ENCODE measurements around the gene PRKCZ. TPM values are rescaled to one million over a fixed set of nuclear protein-coding genes. Genes with fewer than 3 reads are reported as not detected.

The PRKCZ gene
- polyA plus RNA-seq, 4 donors, result 44.2 to 252 (median 144) TPM

DNA sequence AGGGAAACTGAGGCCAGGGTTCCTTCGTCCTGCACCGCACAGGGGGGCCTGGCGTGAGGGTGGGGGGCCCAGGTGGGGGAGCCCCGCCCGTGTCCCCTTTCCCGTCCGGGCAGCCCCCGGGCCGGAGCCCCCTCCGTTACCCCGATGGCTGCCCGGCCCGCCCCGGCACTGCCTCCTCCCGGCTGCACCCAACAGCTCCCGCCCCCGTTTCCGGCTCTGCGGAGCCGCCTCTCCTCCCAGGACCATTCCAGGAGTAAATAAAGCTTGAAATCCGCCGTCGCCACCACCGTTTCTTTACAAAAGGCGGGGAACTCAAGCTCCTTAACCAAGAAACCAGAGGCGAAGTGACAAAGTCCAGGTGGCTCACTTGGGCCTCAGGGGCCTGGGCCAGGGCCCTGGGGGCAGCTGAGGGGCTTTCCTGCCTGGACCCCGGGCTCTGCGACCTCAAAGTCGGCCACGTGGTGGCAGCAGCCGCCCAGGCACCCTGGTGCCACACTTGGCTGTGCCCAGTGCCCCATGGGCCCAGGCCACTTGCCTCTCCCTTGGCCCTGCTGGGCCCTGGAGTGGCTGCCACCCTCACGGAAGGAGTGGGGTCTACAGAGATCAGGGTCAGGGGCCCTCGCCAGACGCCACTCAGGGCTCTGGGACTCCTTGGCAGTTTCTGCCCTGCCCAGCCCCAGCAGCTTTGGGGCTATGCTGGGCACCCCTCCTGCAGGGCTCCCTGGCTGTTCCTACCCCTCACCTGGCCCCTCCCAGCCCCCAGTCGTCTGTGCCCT is 144.9 kb downstream of the PRKCZ start:
- peak overlapping the region; percentile 74 to 96 (median 93) for H3K27ac ChIP-seq (ENCODE audit: low read depth in 1 of 3, low read length in 2 of 3)
- 1 to 2% (median 2%) methylated on average over 23 to 35 of the region's 35 CpGs for WGBS, 3 donors
- H3K36me3 ChIP-seq (ENCODE audit: control insufficient read depth in 3 of 3, insufficient read depth in 2 of 3, low read depth in 1 of 3, low read length in 3 of 3), result peaks cover 0 to 32% (median 0%) of the 10 kb centered on the region in 3 donors
- H3K9me3 ChIP-seq (ENCODE audit: control insufficient read depth in 2 of 2, insufficient read depth in 1 of 2, low read depth in 1 of 2, low read length in 1 of 2), result no peaks in the 10 kb centered on the region
- H3K4me3 ChIP-seq (ENCODE audit: low read depth in 1 of 3, low read length in 3 of 3), result peak overlapping the region; percentile 58 to 65 (median 58)
- H3K4me1 ChIP-seq (ENCODE audit: control insufficient read depth in 3 of 3, insufficient read depth in 2 of 3, low read depth in 1 of 3, low read length in 2 of 3), result peaks cover 0 to 71% (median 3%) of the 10 kb centered on the region in 3 donors
- DNase-seq (peak; percentile 86 to 95), FAIRE-seq (no peak)
- H3K27me3 ChIP-seq (ENCODE audit: control insufficient read depth in 3 of 3, insufficient read depth in 3 of 3, low read length in 3 of 3), result no peaks in the 10 kb centered on the region

DNA sequence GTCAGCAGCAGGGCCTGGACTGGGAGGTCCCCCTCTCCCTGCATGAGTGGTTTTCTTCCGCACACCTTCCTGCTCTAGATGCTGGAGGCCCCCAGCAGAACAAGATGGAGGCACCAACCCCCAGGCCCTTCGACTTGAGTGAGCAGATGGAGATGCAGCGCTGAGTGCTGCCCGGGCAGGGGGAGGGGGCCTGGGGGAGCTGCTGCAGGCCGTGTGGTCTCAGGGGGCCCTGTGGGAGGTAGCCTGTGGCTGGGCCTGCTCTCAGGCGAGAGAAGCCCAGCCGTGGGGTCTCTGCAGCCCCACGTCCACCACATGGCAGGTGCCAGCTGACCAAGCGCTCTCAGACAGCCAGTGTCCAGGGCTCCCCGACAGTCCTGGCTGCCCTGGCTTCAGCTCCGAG is 145.6 kb downstream of the PRKCZ start:
- H3K4me1 ChIP-seq (ENCODE audit: control insufficient read depth in 3 of 3, insufficient read depth in 2 of 3, low read depth in 1 of 3, low read length in 2 of 3), result peaks cover 0 to 64% (median 3%) of the 10 kb centered on the region in 3 donors
- no peaks in the 10 kb centered on the region for H3K27me3 ChIP-seq (ENCODE audit: control insufficient read depth in 3 of 3, insufficient read depth in 3 of 3, low read length in 3 of 3)
- DNase-seq (no peak), FAIRE-seq (no peak)
- 77 to 90% (median 81%) methylated on average over 10 to 11 of the region's 11 CpGs for WGBS, 3 donors
- H3K36me3 ChIP-seq (ENCODE audit: control insufficient read depth in 3 of 3, insufficient read depth in 2 of 3, low read depth in 1 of 3, low read length in 3 of 3), result peaks cover 0 to 25% (median 0%) of the 10 kb centered on the region in 3 donors
- peak overlapping the region; percentile 74 to 96 (median 93) for H3K27ac ChIP-seq (ENCODE audit: low read depth in 1 of 3, low read length in 2 of 3)
- H3K4me3 ChIP-seq (ENCODE audit: low read depth in 1 of 3, low read length in 3 of 3), result no peak overlapping the region
- no peaks in the 10 kb centered on the region for H3K9me3 ChIP-seq (ENCODE audit: control insufficient read depth in 2 of 2, insufficient read depth in 1 of 2, low read depth in 1 of 2, low read length in 1 of 2)

DNA sequence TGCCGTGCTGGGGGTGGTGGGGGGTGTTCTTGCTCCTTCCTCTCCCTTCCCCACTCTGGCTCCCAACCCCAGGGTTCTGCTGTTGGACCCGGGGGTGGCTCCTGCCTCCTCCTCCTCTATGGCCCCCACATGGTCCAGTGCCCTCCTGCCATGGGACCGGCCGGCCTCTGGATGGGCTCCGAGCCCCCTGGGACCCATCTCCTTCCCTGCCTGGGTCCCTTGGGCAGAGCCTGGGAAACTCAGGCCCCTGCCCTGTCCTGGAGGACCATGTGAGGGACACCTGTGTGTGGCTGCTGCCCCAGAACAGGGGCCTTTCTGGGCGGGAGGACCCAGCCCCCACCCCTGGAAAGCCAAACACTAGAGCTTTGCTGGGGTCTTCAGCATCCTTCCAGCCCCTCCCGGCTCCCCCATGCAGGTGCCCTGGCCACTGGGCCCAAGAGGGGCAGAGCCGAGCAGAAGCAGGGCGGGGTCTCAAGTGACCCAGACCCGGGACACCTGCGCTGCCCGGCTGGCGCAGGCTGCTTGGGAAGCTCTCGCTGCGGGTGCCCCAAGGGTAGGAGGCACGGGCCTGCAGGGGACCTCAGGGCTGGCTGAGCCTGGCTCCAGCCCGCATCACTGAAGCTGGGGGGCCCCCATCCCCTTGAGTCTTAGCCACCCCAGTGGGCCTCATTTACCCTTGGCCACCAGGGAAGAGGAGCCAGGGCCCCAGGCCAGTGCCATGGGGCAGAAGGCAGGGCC is 146.9 kb downstream of the PRKCZ start:
- H3K4me1 ChIP-seq (ENCODE audit: control insufficient read depth in 3 of 3, insufficient read depth in 2 of 3, low read depth in 1 of 3, low read length in 2 of 3), result peaks cover 0 to 56% (median 3%) of the 10 kb centered on the region in 3 donors
- H3K27me3 ChIP-seq (ENCODE audit: control insufficient read depth in 3 of 3, insufficient read depth in 3 of 3, low read length in 3 of 3), result no peaks in the 10 kb centered on the region
- H3K27ac ChIP-seq (ENCODE audit: low read depth in 1 of 3, low read length in 2 of 3), result no peak overlapping the region
- peaks cover 0 to 13% (median 0%) of the 10 kb centered on the region in 3 donors for H3K36me3 ChIP-seq (ENCODE audit: control insufficient read depth in 3 of 3, insufficient read depth in 2 of 3, low read depth in 1 of 3, low read length in 3 of 3)
- 86 to 92% (median 90%) methylated on average over 17 of the region's 17 CpGs for WGBS, 3 donors
- no peak overlapping the region for H3K4me3 ChIP-seq (ENCODE audit: low read depth in 1 of 3, low read length in 3 of 3)
- no peaks in the 10 kb centered on the region for H3K9me3 ChIP-seq (ENCODE audit: control insufficient read depth in 2 of 2, insufficient read depth in 1 of 2, low read depth in 1 of 2, low read length in 1 of 2)
- FAIRE-seq (no peak), DNase-seq (no peak)

DNA sequence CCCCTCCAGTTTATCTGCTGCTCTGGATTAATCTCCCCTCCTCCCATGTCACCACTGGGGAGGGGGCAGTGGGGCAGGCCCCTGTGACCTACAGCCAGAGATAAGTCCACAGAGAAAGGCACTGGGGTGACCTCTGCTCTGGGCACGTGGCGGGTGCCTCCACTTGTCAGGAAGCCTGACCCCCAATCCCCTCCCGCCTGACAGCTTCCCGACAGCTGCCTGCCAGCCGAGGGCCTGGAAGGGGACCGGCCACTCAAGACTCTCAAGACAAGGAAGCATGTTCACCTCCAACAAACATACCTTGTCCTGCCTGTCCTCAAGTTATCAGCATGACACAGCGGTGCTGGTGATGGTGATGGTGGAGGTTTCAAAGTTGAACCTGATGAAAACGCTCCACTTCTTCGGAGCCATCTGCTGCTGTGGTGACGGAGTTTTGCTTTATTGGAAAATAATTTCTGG is 147.5 kb downstream of the PRKCZ start:
- 82 to 87% (median 84%) methylated on average over 10 of the region's 10 CpGs for WGBS, 3 donors
- no peak for FAIRE-seq
- no peaks in the 10 kb centered on the region for H3K27me3 ChIP-seq (ENCODE audit: control insufficient read depth in 3 of 3, insufficient read depth in 3 of 3, low read length in 3 of 3)
- peaks cover 0 to 51% (median 3%) of the 10 kb centered on the region in 3 donors for H3K4me1 ChIP-seq (ENCODE audit: control insufficient read depth in 3 of 3, insufficient read depth in 2 of 3, low read depth in 1 of 3, low read length in 2 of 3)
- H3K36me3 ChIP-seq (ENCODE audit: control insufficient read depth in 3 of 3, insufficient read depth in 2 of 3, low read depth in 1 of 3, low read length in 3 of 3), result peaks cover 0 to 7% (median 0%) of the 10 kb centered on the region in 3 donors
- no peak overlapping the region for H3K27ac ChIP-seq (ENCODE audit: low read depth in 1 of 3, low read length in 2 of 3)
- H3K9me3 ChIP-seq (ENCODE audit: control insufficient read depth in 2 of 2, insufficient read depth in 1 of 2, low read depth in 1 of 2, low read length in 1 of 2), result no peaks in the 10 kb centered on the region
- no peak for DNase-seq
- no peak overlapping the region for H3K4me3 ChIP-seq (ENCODE audit: low read depth in 1 of 3, low read length in 3 of 3)

DNA sequence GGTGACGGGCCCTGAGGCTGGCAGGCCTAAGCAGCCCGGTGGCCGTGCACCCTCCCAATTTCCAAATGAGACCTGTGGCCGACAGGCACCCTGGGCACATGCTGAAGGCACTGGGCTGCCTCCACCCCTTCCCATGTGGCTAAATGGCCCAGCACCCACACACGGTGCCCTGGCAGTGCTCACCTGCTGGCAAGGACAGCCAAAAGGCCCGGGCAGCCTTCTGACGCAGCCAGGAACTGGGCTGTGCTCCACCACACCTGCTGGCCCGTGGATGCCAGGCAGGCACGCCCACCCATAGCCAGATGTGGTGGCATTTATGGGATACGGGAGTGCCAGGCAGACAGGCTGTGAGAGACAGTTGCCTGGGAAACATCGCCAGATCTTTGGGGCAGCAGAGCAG is 148.4 kb downstream of the PRKCZ start:
- peak in 1 of 2 donors; percentile 38 for DNase-seq

DNA sequence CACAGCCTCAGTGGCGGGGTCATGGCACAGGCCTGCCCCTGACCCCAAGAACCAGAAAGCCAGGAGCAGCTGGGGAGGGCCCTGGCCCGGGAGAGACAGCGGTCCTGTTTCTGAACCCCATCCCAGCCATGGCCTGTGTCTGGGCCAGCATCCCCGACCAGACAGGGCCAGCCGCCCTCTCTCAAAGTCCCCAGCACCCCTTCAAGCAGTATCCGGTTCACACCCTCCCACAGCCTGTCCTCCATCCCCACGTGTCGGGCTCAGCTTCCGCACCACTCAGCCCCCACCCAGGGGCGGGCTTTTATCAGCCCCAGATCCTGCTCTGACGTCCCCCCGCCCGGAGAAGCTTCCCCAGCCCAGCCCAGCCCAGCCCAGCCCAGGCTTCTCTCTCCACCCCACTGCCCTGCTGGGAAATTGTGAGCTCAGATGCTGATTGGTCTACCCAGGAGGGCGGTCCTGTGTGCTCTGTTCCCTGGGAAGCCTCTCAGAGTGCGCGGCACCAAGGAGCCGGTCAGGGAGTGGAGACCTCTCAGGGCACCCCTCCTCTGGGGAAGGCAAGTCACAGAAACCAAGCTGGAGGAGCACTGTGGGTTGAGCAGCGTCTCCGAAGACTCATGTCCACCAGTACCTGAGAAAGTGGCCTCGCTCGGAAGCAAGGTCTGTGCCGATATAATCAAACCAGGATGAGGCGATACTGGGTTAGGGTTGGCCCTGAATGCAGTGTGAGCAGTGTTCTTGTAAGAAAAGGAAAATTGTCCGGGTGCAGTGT is 149.0 kb downstream of the PRKCZ start:
- no peaks in the 10 kb centered on the region for H3K36me3 ChIP-seq (ENCODE audit: control insufficient read depth in 3 of 3, insufficient read depth in 2 of 3, low read depth in 1 of 3, low read length in 3 of 3)
- no peaks in the 10 kb centered on the region for H3K27me3 ChIP-seq (ENCODE audit: control insufficient read depth in 3 of 3, insufficient read depth in 3 of 3, low read length in 3 of 3)
- H3K9me3 ChIP-seq (ENCODE audit: control insufficient read depth in 2 of 2, insufficient read depth in 1 of 2, low read depth in 1 of 2, low read length in 1 of 2), result no peaks in the 10 kb centered on the region
- H3K27ac ChIP-seq (ENCODE audit: low read depth in 1 of 3, low read length in 2 of 3), result peak overlapping the region; percentile 73 to 92 (median 75)
- peak overlapping the region in 2 of 3 donors; percentile 36 for H3K4me3 ChIP-seq (ENCODE audit: low read depth in 1 of 3, low read length in 3 of 3)
- DNase-seq (peak; percentile 91), FAIRE-seq (no peak)
- WGBS, 3 donors, result 6 to 12% (median 11%) methylated on average over 21 to 24 of the region's 24 CpGs
- peaks cover 0 to 43% (median 3%) of the 10 kb centered on the region in 3 donors for H3K4me1 ChIP-seq (ENCODE audit: control insufficient read depth in 3 of 3, insufficient read depth in 2 of 3, low read depth in 1 of 3, low read length in 2 of 3)

More for the DNA sequence above, 148.4 kb downstream of the PRKCZ start:
- Histone ChIP-seq H3K27ac (ENCODE audit: low read depth in 1 of 3, low read length in 2 of 3) (peak overlapping the region; percentile 73 to 92 (median 75)), H3K4me1 (ENCODE audit: control insufficient read depth in 3 of 3, insufficient read depth in 2 of 3, low read depth in 1 of 3, low read length in 2 of 3) (peaks cover 0 to 43% (median 2%) of the 10 kb centered on the region in 3 donors), H3K4me3 (ENCODE audit: low read depth in 1 of 3, low read length in 3 of 3) (no peak overlapping the region), H3K9me3 (ENCODE audit: control insufficient read depth in 2 of 2, insufficient read depth in 1 of 2, low read depth in 1 of 2, low read length in 1 of 2) (no peaks in the 10 kb centered on the region), H3K36me3 (ENCODE audit: control insufficient read depth in 3 of 3, insufficient read depth in 2 of 3, low read depth in 1 of 3, low read length in 3 of 3) (no peaks in the 10 kb centered on the region), H3K27me3 (ENCODE audit: control insufficient read depth in 3 of 3, insufficient read depth in 3 of 3, low read length in 3 of 3) (no peaks in the 10 kb centered on the region)
- FAIRE-seq, result no peak
- 24 to 64% (median 37%) methylated on average over 11 of the region's 11 CpGs for WGBS, 3 donors

DNA sequence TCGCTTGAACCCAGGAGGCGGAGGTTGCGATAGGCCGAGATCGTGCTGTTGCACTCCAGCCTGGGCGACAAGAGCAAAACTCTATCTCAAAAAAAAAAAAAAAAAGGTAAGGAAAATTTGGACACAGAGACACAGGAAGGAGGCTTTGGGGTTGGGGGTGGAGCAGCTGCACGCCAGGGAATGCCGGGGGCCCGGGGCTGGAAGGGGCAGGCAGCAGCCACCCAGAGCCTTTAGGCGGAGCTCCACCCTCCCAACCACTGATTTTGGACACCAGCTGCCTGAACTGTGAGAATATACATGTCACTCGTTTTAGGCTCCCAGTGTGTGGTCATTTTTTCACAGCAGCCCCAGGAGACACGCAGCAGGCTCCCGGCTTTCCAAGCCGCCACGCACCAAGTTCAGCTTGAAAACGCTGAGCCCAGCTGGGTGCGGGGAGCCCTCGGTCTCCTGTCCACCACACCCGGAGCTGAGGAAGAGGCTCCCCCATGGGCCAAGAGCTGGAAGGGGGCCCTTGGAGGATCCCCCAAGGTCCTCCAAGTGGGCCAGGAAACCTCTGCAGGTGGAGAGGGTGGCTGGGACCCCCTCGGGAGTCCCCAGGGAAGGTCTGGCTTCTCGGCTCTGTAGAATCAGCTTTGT is 150.2 kb downstream of the PRKCZ start:
- H3K27me3 ChIP-seq (ENCODE audit: control insufficient read depth in 3 of 3, insufficient read depth in 3 of 3, low read length in 3 of 3), result no peaks in the 10 kb centered on the region
- DNase-seq, result no peak
- WGBS, 3 donors, result 73 to 81% (median 80%) methylated on average over 20 to 21 of the region's 21 CpGs
- H3K9me3 ChIP-seq (ENCODE audit: control insufficient read depth in 2 of 2, insufficient read depth in 1 of 2, low read depth in 1 of 2, low read length in 1 of 2), result no peaks in the 10 kb centered on the region
- H3K4me1 ChIP-seq (ENCODE audit: control insufficient read depth in 3 of 3, insufficient read depth in 2 of 3, low read depth in 1 of 3, low read length in 2 of 3), result peaks cover 0 to 43% (median 4%) of the 10 kb centered on the region in 3 donors
- no peak overlapping the region for H3K4me3 ChIP-seq (ENCODE audit: low read depth in 1 of 3, low read length in 3 of 3)
- no peaks in the 10 kb centered on the region for H3K36me3 ChIP-seq (ENCODE audit: control insufficient read depth in 3 of 3, insufficient read depth in 2 of 3, low read depth in 1 of 3, low read length in 3 of 3)
- FAIRE-seq, result no peak
- no peak overlapping the region for H3K27ac ChIP-seq (ENCODE audit: low read depth in 1 of 3, low read length in 2 of 3)

All from small intestine (tissue), 7 donors.